Esophagus muscularis mucosa (tissue), 3 donors: ENCODE results near the gene SNX13.

ENCODE experiments used
- POLR2A ChIP-seq: fragments of 450-650 bp; IDR thresholded peaks from one replicate; pipeline ENCODE4 v1.6.1; 2017; ENCODE audit warnings: antibody characterized with exemption, moderate library complexity, mild to moderate bottlenecking, low read depth
- POLR2AphosphoS5 ChIP-seq, 2 donors: sonication (generic); formaldehyde crosslinking; IDR thresholded peaks; one replicate each; pipeline ENCODE4 v1.6.1; 2017; ENCODE audit warnings: antibody characterized with exemption in 2 of 2
- TF ChIP-seq, protein P1 (sequence below), 3 experiments: fragments of 200-600 bp in 2 of 3; fragments of 450-650 bp in 1 of 3; sonication (generic) in 2 of 3; IDR thresholded peaks; one replicate each; pipeline ENCODE4 v1.5.1; 2017 to 2019; ENCODE audit warnings: antibody characterized with exemption in 3 of 3, mild to moderate bottlenecking in 2 of 3, moderate library complexity in 1 of 3

DNA sequence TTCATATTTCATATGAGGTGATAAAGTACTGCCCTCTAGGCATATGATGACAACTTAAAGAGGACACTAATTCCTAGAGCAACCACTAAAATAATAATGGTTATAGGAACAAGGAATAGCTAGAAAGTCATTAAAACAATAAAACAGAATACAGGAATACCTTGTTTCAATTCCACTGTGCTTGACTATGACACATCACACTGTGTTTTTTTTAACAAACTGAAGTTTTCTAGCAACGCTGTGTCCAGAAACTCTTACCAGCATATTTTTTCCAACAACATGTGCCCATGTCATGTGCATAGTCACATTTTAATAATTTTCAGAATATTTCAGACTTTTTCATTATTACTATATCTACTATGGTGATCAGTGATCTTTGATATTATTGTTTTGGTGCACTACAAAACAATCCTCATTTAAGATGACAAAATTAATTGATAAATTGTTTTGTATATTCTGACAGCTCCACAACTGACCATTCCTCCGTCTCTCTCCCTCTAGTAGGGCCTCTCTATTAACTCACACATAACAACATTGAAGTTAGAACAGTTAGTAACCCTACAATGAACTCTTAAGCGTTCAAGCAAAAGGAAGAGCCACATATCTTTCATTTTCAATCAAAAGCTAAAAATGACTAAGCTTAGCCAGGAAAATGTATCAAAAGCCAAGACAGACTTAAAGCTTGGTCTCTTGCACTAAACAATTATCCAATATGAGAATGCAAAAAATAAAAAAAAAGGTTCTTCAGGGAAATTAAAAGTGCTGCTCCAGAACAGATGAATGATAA is 85.8 kb downstream of the SNX13 start:
- TF ChIP-seq, protein P1, sequence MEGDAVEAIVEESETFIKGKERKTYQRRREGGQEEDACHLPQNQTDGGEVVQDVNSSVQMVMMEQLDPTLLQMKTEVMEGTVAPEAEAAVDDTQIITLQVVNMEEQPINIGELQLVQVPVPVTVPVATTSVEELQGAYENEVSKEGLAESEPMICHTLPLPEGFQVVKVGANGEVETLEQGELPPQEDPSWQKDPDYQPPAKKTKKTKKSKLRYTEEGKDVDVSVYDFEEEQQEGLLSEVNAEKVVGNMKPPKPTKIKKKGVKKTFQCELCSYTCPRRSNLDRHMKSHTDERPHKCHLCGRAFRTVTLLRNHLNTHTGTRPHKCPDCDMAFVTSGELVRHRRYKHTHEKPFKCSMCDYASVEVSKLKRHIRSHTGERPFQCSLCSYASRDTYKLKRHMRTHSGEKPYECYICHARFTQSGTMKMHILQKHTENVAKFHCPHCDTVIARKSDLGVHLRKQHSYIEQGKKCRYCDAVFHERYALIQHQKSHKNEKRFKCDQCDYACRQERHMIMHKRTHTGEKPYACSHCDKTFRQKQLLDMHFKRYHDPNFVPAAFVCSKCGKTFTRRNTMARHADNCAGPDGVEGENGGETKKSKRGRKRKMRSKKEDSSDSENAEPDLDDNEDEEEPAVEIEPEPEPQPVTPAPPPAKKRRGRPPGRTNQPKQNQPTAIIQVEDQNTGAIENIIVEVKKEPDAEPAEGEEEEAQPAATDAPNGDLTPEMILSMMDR (IDR thresholded peaks at IDR 0.05), result no peak
- TF ChIP-seq POLR2A (no peak), POLR2AphosphoS5 (IDR thresholded peaks at IDR 0.05) (no peak)
